OCI-LY7 (cell line): Measurements from ENCODE around the gene CAPZB. TPM values are rescaled to one million over a fixed set of nuclear protein-coding genes. Genes with fewer than 3 reads are reported as not detected.
"Not testable (repeated sequence)": the region's sequence is repeated elsewhere in the genome, so short reads cannot be mapped to it uniquely, and the experiment has no call there.

Experiments
- BruUV-seq: library from RNA; stranded (reverse); fragments of 400-500 nt; replicated peaks from 2 replicates; lab custom pipeline; 2021; lab: Mats Ljungman, UMichigan
- CTCF ChIA-PET: fragments of 300-600 bp; sonication (Branson Sonifier 250); formaldehyde crosslinking; loops from one replicate; lab custom pipeline; 2022; ENCODE audit warnings: antibody characterized with exemption; ENCODE audit not compliant: unreplicated experiment; lab: Charles Lee
- POLR2A ChIA-PET: fragments of 300-600 bp; sonication (Branson Sonifier 250); formaldehyde crosslinking; loops from one replicate; lab custom pipeline; 2022; ENCODE audit warnings: antibody characterized with exemption; lab: Charles Lee
- DNase-seq: peaks from one replicate; pipeline ENCODE4 v3.0.0-alpha.2; 2015; ENCODE audit warnings: low spot score
- H2AFZ ChIP-seq: fragments of 200-600 bp; sonication (generic), shearing (Covaris generic); 2 replicates; pipeline ENCODE4 v1.6.1; 2014; ENCODE audit warnings: mild to moderate bottlenecking, antibody characterized with exemption, low read length, moderate library complexity
- H3K27ac ChIP-seq: fragments of 200-600 bp; sonication (generic); 2 replicates; pipeline ENCODE4 v1.5.1; 2014; ENCODE audit warnings: mixed run types, low read depth, mild to moderate bottlenecking, moderate library complexity, low read length, inconsistent platforms; ENCODE audit not compliant: poor library complexity, severe bottlenecking
- H3K36me3 ChIP-seq: fragments of 200-600 bp; sonication (generic); 2 replicates; pipeline ENCODE4 v1.6.1; 2014; ENCODE audit warnings: mild to moderate bottlenecking, antibody characterized with exemption, low read length, moderate library complexity, mixed read lengths; ENCODE audit not compliant: insufficient read depth
- H3K4me1 ChIP-seq: fragments of 200-600 bp; sonication (generic); 2 replicates; pipeline ENCODE4 v1.5.1; 2014; ENCODE audit warnings: mild to moderate bottlenecking, low read length; ENCODE audit not compliant: insufficient read depth, poor library complexity, severe bottlenecking
- H3K4me2 ChIP-seq: fragments of 200-600 bp; sonication (generic); 2 replicates; pipeline ENCODE4 v1.6.1; 2014; ENCODE audit warnings: mild to moderate bottlenecking, low read length
- H3K4me3 ChIP-seq: fragments of 200-600 bp; sonication (generic); 2 replicates; pipeline ENCODE4 v1.5.1; 2014; ENCODE audit warnings: mild to moderate bottlenecking, low read depth, low read length; ENCODE audit not compliant: poor library complexity, severe bottlenecking
- H3K79me2 ChIP-seq: fragments of 200-600 bp; sonication (generic); 2 replicates; pipeline ENCODE4 v1.6.1; 2016; ENCODE audit warnings: low read depth, mild to moderate bottlenecking, low read length, moderate library complexity, mixed read lengths; ENCODE audit not compliant: insufficient read depth
- H3K9me2 ChIP-seq: fragments of 200-600 bp; sonication (generic); 2 replicates; pipeline ENCODE4 v1.6.1; 2016; ENCODE audit warnings: mild to moderate bottlenecking, low read length, mixed read lengths; ENCODE audit not compliant: insufficient read depth
- H3K9me3 ChIP-seq: fragments of 200-600 bp; sonication (generic); 2 replicates; pipeline ENCODE4 v1.6.1; 2014; ENCODE audit warnings: mild to moderate bottlenecking, mixed run types, low read length, mixed read lengths
- H4K20me1 ChIP-seq: fragments of 200-600 bp; sonication (generic); 2 replicates; pipeline ENCODE4 v1.6.1; 2014; ENCODE audit warnings: mild to moderate bottlenecking, antibody characterized with exemption, low read length, moderate library complexity, mixed read lengths; ENCODE audit not compliant: insufficient read depth
- CTCF ChIP-seq: fragments of 200-600 bp; sonication (generic); conservative IDR thresholded peaks from 2 replicates; pipeline ENCODE4 v1.5.1; 2014; ENCODE audit warnings: mild to moderate bottlenecking, antibody characterized with exemption, low read length, moderate library complexity, mixed read lengths
- EZH2phosphoT487 ChIP-seq: fragments of 200-600 bp; sonication (generic); IDR thresholded peaks from 2 replicates; pipeline ENCODE4 v1.6.1; 2018; ENCODE audit warnings: low read depth, borderline replicate concordance, mild to moderate bottlenecking, mixed run types, antibody characterized with exemption, low read length, moderate library complexity, mixed read lengths
- intact Hi-C: fragments of 100-400 bp; cut with micrococcal nuclease; formaldehyde crosslinking; loops from one replicate; pipeline ENCODE4 v1.10.0; 2022; ENCODE audit not compliant: unreplicated experiment
- total RNA-seq, 2 experiments: library from RNA; depleted of rRNA in 1 of 2; stranded (reverse); fragments of >200 nt in 1 of 2; shearing (Covaris generic) in 1 of 2; gene quantifications; 2 replicates each; pipeline ENCODE4 v1.2.3, GENCODE V29; 2014 to 2022

CAPZB gene
- total RNA-seq, 2 experiments from 2014 or later = 61.3 to 187 TPM

GRCh38 chr1:19524791-19525190, 39.5 kb upstream of the CAPZB start:
- no peaks in the 10 kb centered on the region for H3K9me2 ChIP-seq
- H3K4me3 ChIP-seq = no peak overlapping the region
- DNase-seq = no peak
- H2AFZ ChIP-seq = no peak overlapping the region
- CTCF ChIA-PET = no interaction called here
- POLR2A ChIA-PET = interaction anchor here (0.8 to 1.1 kb wide), 2 partner anchors 17 to 34 kb away, joined by 3 read pairs; no protein-coding TSS in a partner anchor
- no peaks in the 10 kb centered on the region for H3K9me3 ChIP-seq
- intact Hi-C loops = no loop called here
- no peaks in the 10 kb centered on the region for H3K79me2 ChIP-seq
- H3K27ac ChIP-seq = no peak overlapping the region
- no peaks in the 10 kb centered on the region for H3K4me1 ChIP-seq
- BruUV-seq = no TSS peak
- no peaks in the 10 kb centered on the region for H3K36me3 ChIP-seq
- no peak overlapping the region for H3K4me2 ChIP-seq
- H4K20me1 ChIP-seq = no peaks in the 10 kb centered on the region
- TF ChIP-seq EZH2phosphoT487 (no peak), CTCF (no peak)

GRCh38 chr1:19522570-19522969, 37.2 kb upstream of the CAPZB start:
- H3K79me2 ChIP-seq, BruUV-seq, DNase-seq, POLR2A ChIA-PET, H2AFZ ChIP-seq, CTCF ChIA-PET, H3K4me3 ChIP-seq, H3K9me2 ChIP-seq, H3K4me2 ChIP-seq, H3K36me3 ChIP-seq, H4K20me1 ChIP-seq, H3K4me1 ChIP-seq, intact Hi-C loops, H3K9me3 ChIP-seq, H3K27ac ChIP-seq: not testable (repeated sequence)

- intact Hi-C loops = no loop called here
- H3K27ac ChIP-seq = no peak overlapping the region
- no peaks in the 10 kb centered on the region for H3K9me3 ChIP-seq
- ChIA-PET CTCF (no interaction called here), POLR2A (no interaction called here)
- no peaks in the 10 kb centered on the region for H4K20me1 ChIP-seq
- no peaks in the 10 kb centered on the region for H3K79me2 ChIP-seq
- no peak overlapping the region for H2AFZ ChIP-seq
- H3K4me3 ChIP-seq = no peak overlapping the region
- H3K4me1 ChIP-seq = no peaks in the 10 kb centered on the region
- BruUV-seq = no TSS peak
- DNase-seq = no peak
- no peak for TF ChIP-seq CTCF
- no peak for TF ChIP-seq EZH2phosphoT487
- H3K36me3 ChIP-seq = no peaks in the 10 kb centered on the region
- H3K9me2 ChIP-seq = no peaks in the 10 kb centered on the region
- H3K4me2 ChIP-seq = no peak overlapping the region
These were observed 36.1 kb upstream of the CAPZB start for GRCh38 chr1:19521411-19521810.
